ENCODE data around the gene FAM13C.

The FAM13C gene

DNA sequence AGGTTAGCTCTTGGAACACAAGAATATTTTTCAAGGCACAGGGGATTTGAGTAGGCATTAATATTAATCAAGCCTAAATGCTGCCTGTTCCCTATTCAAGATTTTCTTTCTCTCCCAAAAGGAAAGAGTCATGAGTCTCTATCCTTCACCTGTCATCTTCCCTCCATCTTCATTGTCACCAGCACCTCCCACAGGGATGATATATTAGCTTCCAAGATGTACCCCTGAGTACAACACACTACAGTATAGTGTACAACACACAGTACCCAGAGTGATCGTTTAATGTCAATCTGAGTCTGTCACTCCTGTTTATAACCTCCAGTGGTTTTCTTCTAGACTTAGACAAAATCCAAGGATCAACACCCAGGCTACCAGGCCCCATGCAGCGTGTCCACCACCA lies 50.1 kb downstream of the FAM13C start:
- DNase-seq = no peak

GRCh38 chr10:59311025-59311424 lies 51.3 kb downstream of the FAM13C start:
- no peak for DNase-seq

- DNase-seq = no peak
Observed at GRCh38 chr10:59310324-59310914, 51.9 kb downstream of the FAM13C start.

- DNase-seq = no peak
Observed at GRCh38 chr10:59304521-59305097, 57.7 kb downstream of the FAM13C start.

GRCh38 chr10:59303018-59303417 lies 59.3 kb downstream of the FAM13C start:
- DNase-seq = no peak

DNA sequence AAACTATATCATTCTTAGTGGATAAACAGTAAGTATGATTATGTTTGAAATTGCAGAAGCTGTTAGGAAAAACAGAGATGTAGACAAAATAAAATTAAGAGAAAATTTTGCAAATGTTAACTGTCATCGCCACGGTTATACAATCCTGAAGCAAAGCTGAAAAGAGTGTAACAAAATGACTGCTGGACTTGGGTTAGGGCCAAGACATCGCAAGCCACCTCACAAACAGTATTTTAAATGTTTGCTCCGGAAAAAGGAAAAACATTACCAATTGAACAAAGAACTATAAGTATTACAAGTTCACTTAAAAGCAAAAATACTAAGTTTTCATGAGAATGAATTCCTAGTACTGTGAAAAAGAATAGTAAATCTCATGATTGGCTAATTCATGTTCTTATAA lies 60.0 kb downstream of the FAM13C start:
- no peak for DNase-seq

DNA sequence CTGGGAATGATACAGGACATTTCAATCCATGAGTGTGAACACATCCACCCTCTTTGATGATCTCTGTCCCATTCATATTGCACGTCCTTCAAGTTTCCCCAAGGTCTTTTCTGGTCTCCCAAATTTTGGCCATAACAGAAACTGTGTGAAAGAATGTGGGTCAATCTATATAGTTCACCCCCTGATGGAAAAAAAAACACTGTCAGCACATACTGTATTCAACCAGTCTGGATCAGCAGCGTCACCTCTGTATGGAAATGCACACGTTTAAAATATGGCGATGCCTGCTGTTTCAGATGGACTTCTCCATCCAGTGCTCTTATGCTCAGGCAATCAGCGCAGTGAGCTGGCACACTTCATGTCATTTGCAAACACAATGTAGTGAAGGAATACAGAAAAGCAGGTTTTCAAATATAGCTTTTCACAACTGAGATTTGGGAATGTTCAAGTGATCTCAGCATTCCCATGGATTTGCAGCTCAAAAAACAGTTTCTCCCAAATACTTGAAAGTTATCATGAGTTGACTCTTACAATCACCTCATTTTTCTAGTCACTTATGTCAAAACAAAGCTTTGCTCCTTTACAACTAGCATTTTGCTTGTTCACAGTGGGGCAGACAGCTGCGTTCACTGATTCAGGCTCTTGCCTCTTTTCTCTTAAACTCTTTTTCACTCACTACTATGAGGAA lies 61.1 kb downstream of the FAM13C start:
- DNase-seq = no peak

- DNase-seq = no peak
Observed at GRCh38 chr10:59300386-59300785, 62.0 kb downstream of the FAM13C start.

DNA sequence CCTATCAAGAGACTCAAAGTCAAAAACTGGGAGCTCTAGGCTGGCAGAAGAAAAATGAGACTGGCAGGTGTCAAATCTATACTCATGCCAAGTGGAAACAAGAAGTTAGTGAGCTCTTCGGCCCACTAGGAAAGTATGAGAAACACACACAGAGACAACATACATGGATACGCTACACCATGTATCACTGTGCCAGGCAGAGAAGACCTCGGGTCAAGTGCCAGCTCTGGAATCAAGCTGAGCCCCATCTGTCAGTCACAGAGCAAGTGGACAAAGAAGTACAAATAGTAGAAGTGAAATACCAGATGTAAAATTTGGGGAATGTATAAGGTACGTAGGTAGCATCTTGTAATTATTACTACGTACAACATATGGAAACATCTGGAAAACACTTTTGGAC lies 62.4 kb downstream of the FAM13C start:
- no peak for DNase-seq

DNA sequence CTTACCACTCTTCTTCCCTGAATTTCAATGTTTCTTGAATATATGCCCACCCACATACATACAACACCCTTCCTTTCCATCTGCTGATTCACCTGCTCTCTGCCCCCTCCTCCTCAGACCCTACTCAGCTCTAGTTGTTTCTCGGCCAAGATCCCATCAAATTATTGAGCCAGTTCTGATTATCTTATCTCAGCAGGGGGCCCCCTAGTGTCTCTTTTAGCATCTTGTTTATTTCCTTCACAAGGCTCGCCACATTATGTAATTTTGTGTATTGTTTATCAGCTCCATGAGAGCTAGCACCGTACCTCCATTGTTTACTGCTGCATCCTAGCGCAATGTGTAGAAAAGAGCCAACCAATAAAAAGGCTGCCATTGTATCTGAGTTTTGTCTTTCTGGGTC lies 71.9 kb downstream of the FAM13C start:
- DNase-seq = peak; percentile 11

- DNase-seq = no peak
Observed at GRCh38 chr10:59289853-59290252, 72.5 kb downstream of the FAM13C start.

GRCh38 chr10:59287587-59288255 lies 74.6 kb downstream of the FAM13C start:
- no peak for DNase-seq

- no peak for DNase-seq
Observed at GRCh38 chr10:59285848-59286247, 76.5 kb downstream of the FAM13C start.

DNA sequence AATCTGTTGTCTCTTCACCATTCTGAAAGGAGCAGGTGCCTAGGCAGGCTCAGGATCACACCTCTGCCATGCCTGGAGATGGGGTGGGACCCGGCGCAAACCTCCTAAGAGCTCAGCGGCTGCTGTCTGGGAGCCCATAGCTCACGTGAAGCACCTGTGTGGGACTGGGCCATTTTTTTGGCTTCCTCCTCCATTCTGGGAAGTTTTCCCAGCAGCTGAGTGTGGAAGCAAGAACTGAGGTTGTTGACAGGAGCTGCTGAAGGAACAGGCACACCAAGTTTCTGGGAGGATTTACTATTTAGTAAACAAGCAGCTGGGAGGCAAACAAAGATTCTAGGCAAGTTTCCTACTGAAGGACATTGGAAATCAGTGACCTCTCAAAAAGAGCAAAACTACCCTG lies 77.3 kb downstream of the FAM13C start:
- DNase-seq = no peak

DNA sequence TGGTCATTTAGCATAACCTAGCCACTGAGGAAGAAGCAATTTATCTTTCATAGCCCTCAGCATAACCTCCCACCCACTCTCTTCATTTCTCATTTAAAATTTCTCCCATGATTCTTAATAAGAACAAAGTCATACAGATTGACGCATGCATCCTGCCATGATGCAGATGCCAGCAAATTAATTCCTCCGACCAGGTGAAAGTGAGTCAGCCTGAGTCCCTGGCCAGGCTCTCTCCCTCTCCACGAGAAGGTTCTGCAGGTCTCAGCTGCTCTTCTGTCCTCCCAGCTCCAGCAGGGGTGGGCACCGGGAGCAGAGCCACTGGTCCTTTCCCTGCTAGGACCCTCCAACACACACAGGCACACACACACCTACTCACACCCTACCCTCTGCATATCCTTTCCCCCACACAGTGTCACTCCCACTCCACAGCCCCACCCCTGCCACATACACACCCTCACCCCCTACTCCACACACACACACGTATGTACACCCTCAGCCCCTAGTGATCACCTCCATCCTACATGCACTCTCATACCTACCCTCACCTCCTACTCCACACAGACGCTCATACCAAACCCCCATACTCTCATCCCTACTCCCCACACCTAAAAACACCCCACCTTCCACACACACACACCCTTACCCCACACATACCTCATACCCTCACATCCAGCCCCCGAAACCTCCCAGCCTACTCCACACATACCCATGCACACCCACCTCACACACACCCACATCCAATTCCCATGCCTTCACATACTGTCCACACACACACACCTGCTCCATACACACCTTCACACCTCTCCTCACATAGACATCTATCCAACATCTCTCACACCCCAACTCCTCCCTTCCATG lies 78.0 kb downstream of the FAM13C start:
- no peak for DNase-seq

DNA sequence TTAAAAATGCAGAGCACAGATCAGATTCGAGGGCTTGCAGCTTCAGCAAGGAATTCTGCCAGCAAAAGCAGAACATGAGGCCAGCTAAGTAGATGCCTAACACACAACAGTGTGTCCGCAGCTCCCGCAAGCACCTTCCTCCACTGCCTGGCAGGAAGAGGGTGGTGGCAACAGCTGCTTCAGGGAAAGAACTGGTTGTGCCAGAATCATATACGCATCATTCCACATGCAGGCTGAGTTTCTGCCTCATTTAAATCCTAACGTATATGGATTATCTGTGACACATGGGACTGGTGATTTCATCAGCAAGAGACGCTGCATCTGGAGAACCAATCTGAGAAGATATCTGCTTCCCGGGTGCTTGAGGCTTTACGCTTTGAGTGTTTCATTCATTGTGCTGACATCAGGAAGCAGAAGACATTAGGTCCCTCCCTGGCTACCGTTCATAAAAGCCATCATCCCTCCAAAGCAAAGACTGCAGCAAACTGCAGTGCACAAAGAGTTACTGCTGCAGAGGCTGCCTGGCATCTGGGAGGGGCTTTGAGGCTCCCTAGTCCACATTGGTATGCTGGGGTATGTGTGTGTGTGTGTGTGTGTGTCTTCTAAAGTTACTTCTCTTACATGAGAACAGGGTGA lies 78.8 kb downstream of the FAM13C start:
- DNase-seq = no peak

GRCh38 chr10:59281861-59282260 lies 80.5 kb downstream of the FAM13C start:
- no peak for DNase-seq

- no peak for DNase-seq
Observed at GRCh38 chr10:59279991-59280505, 82.3 kb downstream of the FAM13C start.

GRCh38 chr10:59279476-59279875 lies 82.9 kb downstream of the FAM13C start:
- DNase-seq = no peak

DNA sequence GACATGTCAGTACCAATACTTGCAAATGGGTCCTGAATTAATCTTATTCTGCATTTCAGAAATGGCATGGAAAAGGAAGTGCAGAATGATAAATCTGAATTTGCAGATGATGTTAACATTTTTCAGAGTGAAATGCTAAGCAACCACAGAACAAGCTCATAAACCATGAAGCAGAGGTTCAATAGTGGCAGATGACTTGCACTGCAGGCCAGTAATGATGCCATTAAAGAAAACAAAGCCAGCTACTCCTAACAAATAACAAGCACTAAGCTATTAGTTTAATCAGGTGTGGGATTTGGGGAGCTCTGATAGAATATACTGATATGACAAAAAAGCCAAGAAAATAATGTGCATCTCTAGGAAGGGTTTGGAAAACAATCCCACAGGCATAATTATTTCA lies 85.4 kb downstream of the FAM13C start:
- DNase-seq = no peak

GRCh38 chr10:59276133-59276532 lies 86.2 kb downstream of the FAM13C start:
- no peak for DNase-seq

- no peak for DNase-seq
Observed at GRCh38 chr10:59273445-59273844, 88.9 kb downstream of the FAM13C start.

All from hematopoietic multipotent progenitor cell treated with erythropoietin and hydrocortisone succinate and interleukin-3 and kit ligand, for 4 days (in vitro differentiated cells).